NCI-H345 treated with DMSO at 0.1 percent for 48 hours (cell line): ENCODE results near the gene PEX13.
"Not testable (repeated sequence)": the region's sequence is repeated elsewhere in the genome, so short reads cannot be mapped to it uniquely, and the experiment has no call there.

Source experiments
- DNase-seq: peaks from one replicate; lab custom pipeline; 2025; ENCODE audit not compliant: unreplicated experiment; lab: John Stamatoyannopoulos, UW

The PEX13 gene

GRCh38 chr2:61006486-61007105, 10.9 kb upstream of the PEX13 start:
- no peak for DNase-seq

DNA sequence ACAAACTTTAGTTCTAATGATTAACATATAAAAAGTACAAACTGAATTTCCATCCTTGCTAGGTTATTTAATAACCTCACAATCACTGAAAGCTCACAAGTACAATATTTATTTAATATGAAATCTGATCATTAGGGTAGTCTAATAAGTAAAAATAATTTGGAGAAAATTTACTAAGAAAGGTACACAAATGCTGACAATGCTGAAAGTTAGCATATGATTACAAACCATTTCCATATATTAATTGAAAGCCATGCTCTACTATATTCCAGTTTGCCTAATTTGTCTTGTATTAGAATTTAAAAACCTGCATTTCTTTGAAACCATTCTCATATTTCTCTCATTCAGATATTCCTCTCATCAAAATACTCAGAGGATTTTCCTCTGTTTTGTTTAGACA, 8.2 kb upstream of the PEX13 start:
- no peak for DNase-seq

- no peak for DNase-seq
Measured at GRCh38 chr2:61011678-61012077, 5.8 kb upstream of the PEX13 start.

DNA sequence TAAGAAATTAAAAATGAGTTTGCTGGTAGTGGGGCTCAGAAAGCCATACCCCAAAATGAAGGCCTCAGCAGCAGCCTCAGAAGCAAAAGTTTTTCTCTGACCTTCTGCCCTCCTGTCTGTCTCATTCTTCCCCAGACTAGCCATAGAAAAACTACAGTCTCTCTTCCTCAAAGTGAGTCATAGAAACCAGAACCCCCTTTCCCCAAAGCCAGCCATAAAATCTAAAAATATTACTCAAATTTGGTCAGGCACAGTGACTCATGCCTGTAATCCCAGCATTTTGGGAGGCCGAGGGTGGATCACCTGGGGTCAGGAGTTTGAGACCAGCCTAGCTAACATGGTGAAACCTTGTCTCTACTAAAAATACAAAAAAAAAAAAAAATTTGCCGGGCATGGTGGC, 5.2 kb upstream of the PEX13 start:
- not testable (repeated sequence) for DNase-seq

GRCh38 chr2:61013382-61013781, 4.1 kb upstream of the PEX13 start:
- DNase-seq, result no peak

- DNase-seq, result no peak
Measured at GRCh38 chr2:61014763-61015162, 2.8 kb upstream of the PEX13 start.

GRCh38 chr2:61015976-61016375, 1.5 kb upstream of the PEX13 start:
- DNase-seq, result no peak

- peak; percentile 3 for DNase-seq
Measured at GRCh38 chr2:61016392-61017002, 1.0 kb upstream of the PEX13 start.

- DNase-seq, result peak; percentile 89
Measured at GRCh38 chr2:61017003-61017555, 441 bp upstream of the PEX13 start.

DNA sequence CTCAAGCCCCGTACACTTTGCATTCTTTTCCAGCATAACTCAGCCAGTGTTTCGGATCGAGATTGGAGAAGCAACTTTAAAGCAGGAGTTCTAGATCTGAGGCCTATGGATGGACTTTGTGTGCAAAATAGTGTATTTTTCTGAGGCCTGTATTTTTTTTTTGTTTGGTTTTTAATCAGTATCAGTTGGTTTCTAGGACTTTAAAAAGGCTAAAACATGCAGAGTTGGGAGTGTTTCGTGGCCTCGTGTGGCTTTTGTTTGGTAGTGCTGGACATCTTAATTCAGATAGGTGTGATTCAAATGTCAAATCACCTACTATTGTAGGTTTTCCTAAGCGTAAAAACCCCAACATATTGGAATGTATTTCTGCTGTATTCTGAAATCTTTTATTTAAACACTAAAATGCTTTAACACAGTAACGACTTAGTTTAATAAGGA, 817 bp downstream of the PEX13 start:
- peak; percentile 32 for DNase-seq

DNA sequence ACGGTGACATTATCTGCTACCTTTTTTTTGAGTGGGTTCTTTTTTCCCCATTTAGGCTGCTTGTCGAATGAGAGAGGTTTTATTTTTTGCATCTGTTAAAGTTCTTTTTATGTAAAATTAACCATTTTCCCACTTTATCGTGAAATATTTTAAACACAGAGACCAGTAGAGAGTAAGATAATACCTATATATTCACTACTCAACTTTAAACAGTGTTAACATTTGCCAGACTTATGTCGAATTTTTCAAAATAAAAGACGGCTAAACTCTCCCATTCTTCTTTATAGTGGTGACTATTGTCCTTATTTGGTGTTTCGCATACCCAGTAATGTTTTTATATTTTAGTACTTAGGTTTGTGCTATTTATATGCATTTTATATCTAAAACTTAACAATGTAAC, 1.3 kb downstream of the PEX13 start:
- no peak for DNase-seq

- DNase-seq, result no peak
Measured at GRCh38 chr2:61021228-61021660, 3.7 kb downstream of the PEX13 start.

DNA sequence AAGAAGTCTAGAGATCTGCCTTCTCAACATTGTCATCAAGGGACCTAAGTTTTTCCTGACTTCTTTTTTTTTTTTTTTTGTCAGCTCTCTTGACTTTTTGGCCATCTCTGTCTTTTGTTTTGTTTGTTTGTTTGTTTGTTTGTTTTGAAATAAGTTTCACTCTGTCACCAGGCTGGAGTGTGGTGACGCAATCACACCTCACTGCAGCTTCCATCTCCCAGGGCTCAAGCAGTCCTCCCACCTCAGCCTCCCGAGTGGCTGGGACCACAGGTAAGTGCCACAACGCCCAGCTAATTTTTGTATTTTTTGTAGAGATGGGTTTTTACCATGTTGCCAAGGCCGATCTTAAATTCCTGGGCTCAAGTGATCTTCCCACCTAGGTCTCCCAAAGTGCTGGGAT, 6.2 kb downstream of the PEX13 start:
- no peak for DNase-seq

GRCh38 chr2:61029533-61029932, 12.0 kb downstream of the PEX13 start:
- no peak for DNase-seq

GRCh38 chr2:61034592-61034991, 17.1 kb downstream of the PEX13 start:
- not testable (repeated sequence) for DNase-seq

DNA sequence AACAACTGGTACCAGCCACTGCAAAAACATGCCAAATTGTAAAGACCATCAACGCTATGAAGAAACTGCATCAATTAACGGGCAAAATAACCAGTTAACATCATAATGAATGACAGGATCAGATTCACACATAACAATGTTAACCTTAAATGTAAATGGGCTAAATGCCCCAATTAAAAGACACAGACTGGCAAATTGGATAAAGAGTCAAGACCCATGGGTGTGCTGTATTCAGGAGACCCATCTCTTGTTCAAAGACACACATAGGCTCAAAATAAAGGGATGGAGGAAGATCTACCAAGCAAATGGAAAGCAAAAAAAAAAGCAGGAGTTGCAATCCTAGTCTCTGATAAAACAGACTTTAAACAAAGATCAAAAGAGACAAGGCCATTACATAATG, 19.1 kb downstream of the PEX13 start:
- DNase-seq, result not testable (repeated sequence)

DNA sequence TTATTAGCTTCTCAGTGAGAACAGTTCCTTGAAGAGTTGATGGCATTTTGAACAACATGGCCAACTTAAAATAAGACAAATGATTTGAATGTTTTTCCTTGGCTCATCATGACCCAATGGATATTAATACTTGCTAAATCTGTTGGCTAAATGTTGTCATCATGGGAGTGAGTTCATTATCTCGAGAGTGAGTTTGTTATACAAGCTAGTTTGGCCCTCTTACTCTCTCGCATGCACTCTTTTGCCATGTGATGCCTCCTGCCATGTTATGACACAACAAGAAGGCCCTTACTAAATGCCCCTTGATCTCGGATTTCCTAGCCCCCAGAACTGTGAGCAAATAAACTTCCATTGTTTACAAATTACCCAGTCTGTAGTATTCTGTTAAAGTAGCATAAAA, 25.3 kb downstream of the PEX13 start:
- no peak for DNase-seq

DNA sequence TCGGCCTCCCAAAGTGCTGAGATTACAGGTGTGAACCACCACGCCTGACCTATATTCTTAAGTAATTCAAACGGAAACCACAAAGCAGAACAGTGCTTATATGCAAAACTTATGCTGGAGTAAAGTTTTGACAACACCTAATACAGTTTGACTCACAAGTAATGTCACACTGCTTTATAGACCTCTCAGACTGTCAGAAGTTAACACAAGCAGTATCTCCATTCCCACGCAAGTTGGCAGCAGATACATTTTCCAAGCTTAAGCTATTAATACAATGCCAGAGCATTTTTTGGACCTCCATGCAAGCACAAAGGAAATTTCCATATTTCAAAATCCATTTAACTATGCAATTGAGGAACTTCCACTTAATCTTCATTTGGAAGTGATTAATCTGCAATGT, 27.1 kb downstream of the PEX13 start:
- no peak for DNase-seq

DNA sequence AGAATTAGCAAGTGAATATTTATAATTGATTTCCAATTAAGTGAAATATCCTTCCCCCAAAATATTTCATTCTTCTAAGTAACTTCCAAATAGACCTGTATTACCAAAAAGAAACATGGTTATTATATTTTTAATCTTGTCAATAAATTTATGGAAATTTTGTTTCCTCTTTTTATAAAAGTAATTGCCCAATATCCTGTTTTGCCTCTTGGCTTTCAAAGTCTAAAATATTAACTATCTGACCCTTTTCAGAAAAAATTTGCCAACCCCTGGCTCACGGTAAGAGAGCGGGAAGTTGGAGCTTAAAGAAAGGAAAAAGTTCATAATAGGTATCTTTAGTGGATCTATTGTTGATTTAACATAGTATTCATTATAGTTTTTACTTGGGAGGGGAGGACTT, 27.7 kb downstream of the PEX13 start:
- DNase-seq, result no peak

GRCh38 chr2:61045999-61046398, 28.5 kb downstream of the PEX13 start:
- DNase-seq, result no peak

DNA sequence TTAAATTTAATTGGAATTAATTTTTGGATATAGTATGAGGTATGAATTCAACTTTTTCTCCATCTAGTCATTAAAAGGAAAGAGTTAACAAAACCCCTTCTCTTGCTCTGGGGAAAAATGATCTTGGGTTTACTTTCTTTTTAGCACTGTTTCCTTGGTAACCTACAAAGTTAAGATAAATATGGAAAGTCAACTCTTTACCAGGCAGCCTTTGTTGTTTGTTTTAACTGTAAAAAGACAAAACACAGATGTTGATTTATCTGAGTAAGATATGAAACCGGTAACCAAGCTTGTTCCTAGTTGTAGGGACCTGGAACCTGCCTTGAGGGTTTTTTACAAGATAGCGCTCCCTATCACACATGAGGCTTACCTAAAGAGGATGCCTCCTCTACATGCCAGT, 38.0 kb downstream of the PEX13 start:
- DNase-seq, result no peak

DNA sequence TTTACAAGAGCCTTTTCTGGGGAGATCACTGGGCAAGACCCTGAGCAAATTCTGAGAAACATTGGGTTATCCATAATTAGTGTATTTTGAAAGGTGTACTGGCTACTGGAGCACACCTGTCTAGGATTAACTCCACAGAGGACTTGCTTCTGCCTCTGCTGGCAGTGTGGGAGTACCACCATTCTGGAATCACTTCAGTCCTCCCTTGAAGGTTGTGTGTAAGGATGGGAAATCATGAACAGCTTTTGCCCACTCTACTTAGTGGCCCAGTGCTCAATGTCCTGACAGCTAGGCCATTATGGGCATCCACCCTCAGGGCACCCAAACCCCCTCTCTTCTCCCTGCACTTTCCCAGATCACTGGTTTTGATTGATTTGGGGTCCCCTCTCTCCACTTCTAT, 40.0 kb downstream of the PEX13 start:
- DNase-seq, result no peak

- no peak for DNase-seq
Measured at GRCh38 chr2:61059382-61059781, 41.9 kb downstream of the PEX13 start.
